ENCODE data around the gene SCAMP1.
A peak's percentile ranks its signal among the peaks of the same experiment; 100 is the strongest.

SCAMP1 gene

DNA sequence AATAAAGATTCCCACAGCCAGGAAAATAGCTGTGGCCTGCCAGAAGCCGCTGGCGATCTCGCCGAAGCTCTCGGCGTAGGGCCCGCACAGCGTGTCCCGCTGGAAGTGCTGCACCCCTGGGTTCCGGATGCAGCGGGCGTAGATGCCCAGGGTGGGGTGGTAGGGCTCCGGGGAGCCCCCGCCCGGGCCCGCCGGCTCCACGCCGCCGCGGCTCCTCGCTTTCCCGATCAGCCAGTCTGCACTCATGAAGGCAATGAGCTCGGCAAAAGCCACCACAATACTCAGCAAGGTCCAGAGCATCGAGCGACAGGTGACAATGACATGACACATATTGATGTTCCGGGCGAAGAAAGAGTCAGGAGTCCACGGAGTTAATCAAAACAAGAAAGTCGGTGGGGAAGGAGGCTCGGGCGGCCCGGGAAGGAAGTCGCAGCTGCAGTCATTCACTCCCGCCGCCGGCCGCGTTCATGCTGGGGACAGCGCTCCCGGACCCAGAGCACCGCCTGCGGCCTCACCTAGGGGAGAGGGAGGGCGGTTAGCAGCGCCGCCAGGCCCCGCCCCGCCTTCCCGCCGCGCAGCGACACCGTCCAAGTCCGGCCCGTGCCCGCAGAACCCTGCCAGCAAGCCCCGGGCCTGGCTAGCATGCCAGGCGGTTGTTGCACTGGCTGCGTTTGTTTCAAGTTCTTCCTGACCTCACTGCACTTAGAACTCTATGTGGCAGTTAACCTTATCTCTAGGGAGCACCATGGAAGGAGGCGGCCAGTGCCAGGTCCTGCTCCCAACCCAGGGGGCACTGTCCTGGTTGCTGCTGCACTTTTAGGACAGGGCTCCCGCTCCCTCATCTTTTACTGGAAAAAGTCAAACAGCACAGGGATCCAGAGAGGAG is 149.7 kb downstream of the SCAMP1 start:
- H3K9ac ChIP-seq (ENCODE audit: low read length) = no peak overlapping the region

DNA sequence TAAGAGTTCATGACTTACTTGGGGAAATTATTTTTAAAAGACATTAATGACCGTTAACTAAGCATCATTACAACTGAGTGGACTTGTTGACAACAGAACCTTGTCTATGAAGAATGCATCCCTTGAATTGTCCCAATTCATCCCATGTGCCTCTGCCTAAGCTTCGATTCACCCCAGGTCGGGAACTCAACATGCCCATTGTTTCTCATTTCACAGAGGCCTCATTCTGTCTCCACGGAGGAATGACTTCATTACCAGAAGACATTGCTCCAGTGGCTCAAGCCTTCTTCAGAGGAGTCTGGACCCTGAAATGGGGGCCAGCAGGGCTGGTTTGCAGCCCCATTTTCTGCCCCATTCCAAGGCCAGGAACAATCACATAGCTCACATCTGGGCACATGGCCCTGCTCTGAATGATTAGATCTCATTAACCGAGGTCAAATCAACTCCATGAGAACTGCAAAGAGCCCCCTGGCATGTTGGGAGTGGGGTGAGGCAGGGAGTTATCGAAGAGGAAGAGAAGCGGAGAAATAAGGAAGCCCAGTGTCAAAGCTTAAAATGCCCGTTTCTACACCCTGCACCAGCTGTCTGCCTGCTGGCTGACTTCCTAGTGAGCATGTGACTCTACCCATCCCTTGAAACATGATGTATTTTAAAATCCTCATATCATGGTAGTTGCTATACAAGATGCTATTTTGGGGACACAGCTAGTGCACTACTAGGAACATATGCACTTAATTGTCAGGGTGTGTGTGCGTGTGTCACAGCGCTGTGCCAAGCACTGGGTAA is 150.9 kb downstream of the SCAMP1 start:
- Histone ChIP-seq H3K4me3 (ENCODE audit: low read length) (no peak overlapping the region), H3K27ac (ENCODE audit: low read length) (no peak overlapping the region), H3K9ac (ENCODE audit: low read length) (no peak overlapping the region), H3K4me1 (ENCODE audit: control insufficient read depth, low read depth, low read length) (peaks cover 24% of the 10 kb centered on the region), H3K36me3 (ENCODE audit: control insufficient read depth, low read depth, low read length) (no peaks in the 10 kb centered on the region), H3K27me3 (ENCODE audit: control insufficient read depth, insufficient read depth, low read length) (no peaks in the 10 kb centered on the region), H3K9me3 (ENCODE audit: control insufficient read depth, low read depth, low read length) (no peaks in the 10 kb centered on the region)

More for the DNA sequence above, 149.7 kb downstream of the SCAMP1 start:
- Histone ChIP-seq H3K4me3 (ENCODE audit: low read length) (peak overlapping the region; percentile 29), H3K4me1 (ENCODE audit: control insufficient read depth, low read depth, low read length) (peaks cover 28% of the 10 kb centered on the region), H3K27ac (ENCODE audit: low read length) (no peak overlapping the region), H3K9me3 (ENCODE audit: control insufficient read depth, low read depth, low read length) (no peaks in the 10 kb centered on the region), H3K27me3 (ENCODE audit: control insufficient read depth, insufficient read depth, low read length) (no peaks in the 10 kb centered on the region), H3K36me3 (ENCODE audit: control insufficient read depth, low read depth, low read length) (no peaks in the 10 kb centered on the region)

DNA sequence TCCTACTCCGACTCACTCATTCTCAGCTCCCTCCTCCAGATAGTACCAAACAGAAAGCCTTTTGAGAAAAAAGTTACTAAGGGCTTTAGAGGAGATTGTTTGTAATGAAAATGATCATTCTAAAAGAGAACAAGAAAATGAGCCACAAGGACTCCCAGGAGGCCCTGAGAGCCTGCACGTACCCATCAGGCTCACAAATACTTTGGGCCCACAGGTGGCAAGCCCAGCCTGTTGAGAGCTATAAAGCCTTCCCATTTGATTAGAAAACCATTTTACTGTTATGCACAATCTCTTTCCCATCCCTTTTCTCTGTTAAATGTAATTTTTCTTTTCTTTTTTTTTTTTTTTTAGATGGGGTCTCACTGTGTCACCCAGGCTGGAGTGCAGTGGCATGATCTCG is 152.0 kb downstream of the SCAMP1 start:
- H3K9ac ChIP-seq (ENCODE audit: low read length) = no peak overlapping the region
- H3K4me3 ChIP-seq (ENCODE audit: low read length) = no peak overlapping the region
- H3K4me1 ChIP-seq (ENCODE audit: control insufficient read depth, low read depth, low read length) = peaks cover 24% of the 10 kb centered on the region
- no peaks in the 10 kb centered on the region for H3K27me3 ChIP-seq (ENCODE audit: control insufficient read depth, insufficient read depth, low read length)
- no peak overlapping the region for H3K27ac ChIP-seq (ENCODE audit: low read length)
- no peaks in the 10 kb centered on the region for H3K9me3 ChIP-seq (ENCODE audit: control insufficient read depth, low read depth, low read length)
- H3K36me3 ChIP-seq (ENCODE audit: control insufficient read depth, low read depth, low read length) = no peaks in the 10 kb centered on the region

DNA sequence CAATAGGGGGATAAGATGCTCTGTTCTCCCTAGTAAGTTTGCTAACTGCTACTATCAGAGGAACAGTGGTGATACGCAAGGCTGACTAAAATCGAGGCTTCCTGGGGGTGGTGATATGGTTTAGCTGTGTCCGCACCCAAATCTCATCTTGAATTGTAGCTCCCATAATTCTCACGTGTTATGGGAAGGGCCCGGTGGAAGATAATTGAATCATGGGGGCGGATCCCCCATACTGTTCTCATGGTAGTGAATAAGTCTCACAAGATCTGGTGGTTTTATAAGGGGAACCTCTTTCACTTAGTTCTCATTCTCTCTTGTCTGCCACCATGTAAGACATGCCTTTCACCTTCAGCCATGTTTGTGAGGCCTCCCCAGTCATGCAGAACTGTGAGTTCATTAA is 153.0 kb downstream of the SCAMP1 start:
- no peaks in the 10 kb centered on the region for H3K9me3 ChIP-seq (ENCODE audit: control insufficient read depth, low read depth, low read length)
- H3K27ac ChIP-seq (ENCODE audit: low read length) = no peak overlapping the region
- H3K36me3 ChIP-seq (ENCODE audit: control insufficient read depth, low read depth, low read length) = no peaks in the 10 kb centered on the region
- peaks cover 21% of the 10 kb centered on the region for H3K4me1 ChIP-seq (ENCODE audit: control insufficient read depth, low read depth, low read length)
- no peaks in the 10 kb centered on the region for H3K27me3 ChIP-seq (ENCODE audit: control insufficient read depth, insufficient read depth, low read length)
- H3K9ac ChIP-seq (ENCODE audit: low read length) = no peak overlapping the region
- no peak overlapping the region for H3K4me3 ChIP-seq (ENCODE audit: low read length)

DNA sequence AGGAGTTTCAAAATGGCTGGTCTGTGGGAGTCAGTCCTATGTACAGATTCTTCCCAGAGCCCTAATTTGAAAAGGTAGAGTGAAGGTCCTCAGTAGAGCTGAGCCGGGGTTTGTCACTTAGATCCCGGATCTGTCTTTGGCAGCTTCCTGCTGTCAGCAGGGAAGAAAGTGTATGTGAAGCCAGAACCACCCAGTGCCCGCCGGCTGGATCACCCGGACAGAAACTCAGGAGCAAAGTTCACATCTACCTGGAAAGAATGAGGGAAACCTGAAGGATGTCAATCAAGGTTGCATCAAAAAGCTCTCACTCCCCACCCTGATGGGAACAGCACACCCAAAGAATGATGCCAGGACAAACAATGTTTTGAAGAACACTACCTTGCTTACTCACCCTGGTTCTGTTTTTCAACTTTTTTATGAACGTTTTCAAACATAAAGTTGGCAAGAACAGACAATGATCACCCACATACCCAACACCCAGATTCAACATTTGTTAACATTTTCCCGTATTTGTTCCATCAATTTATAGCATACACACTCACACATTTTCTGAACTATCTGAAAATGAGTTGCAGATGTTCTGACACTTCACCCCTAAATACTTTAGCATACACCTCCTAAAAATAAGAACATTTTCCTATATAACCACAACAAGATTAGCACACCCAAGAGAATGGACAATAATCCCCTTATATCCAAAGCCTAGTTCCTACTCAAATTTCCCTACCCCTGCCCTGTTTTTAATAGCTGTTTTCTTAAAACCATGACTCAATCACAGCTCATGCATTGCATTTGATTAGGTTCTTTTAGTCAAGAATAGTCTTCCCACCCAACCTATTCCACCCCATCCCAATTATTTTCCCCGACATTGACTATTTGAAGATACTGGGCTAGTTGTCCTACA is 154.3 kb downstream of the SCAMP1 start:
- H3K36me3 ChIP-seq (ENCODE audit: control insufficient read depth, low read depth, low read length) = no peaks in the 10 kb centered on the region
- peaks cover 17% of the 10 kb centered on the region for H3K4me1 ChIP-seq (ENCODE audit: control insufficient read depth, low read depth, low read length)
- no peak overlapping the region for H3K27ac ChIP-seq (ENCODE audit: low read length)
- H3K9me3 ChIP-seq (ENCODE audit: control insufficient read depth, low read depth, low read length) = no peaks in the 10 kb centered on the region
- no peak overlapping the region for H3K9ac ChIP-seq (ENCODE audit: low read length)
- H3K27me3 ChIP-seq (ENCODE audit: control insufficient read depth, insufficient read depth, low read length) = no peaks in the 10 kb centered on the region
- no peak overlapping the region for H3K4me3 ChIP-seq (ENCODE audit: low read length)

DNA sequence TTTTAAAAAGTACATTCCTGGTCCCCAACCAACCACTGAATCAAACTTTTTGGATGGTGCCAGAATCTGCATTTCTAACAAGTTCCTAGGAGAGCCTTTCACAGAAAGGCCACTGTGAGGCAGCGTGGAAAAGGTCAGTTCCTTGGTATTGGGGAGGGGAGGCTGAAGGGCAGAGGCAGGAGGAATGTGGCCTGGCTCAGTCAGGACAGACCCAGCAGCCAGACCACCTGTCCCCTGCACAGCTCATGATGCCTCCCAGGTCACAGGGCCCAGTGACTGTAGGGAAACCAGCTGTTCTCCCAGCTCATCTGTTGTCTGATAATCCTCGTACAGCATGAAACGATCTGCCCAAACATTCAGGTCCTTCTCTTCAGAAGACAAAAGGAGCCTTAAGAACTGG is 155.3 kb downstream of the SCAMP1 start:
- H3K27me3 ChIP-seq (ENCODE audit: control insufficient read depth, insufficient read depth, low read length) = no peaks in the 10 kb centered on the region
- H3K4me1 ChIP-seq (ENCODE audit: control insufficient read depth, low read depth, low read length) = peaks cover 14% of the 10 kb centered on the region
- H3K4me3 ChIP-seq (ENCODE audit: low read length) = no peak overlapping the region
- H3K36me3 ChIP-seq (ENCODE audit: control insufficient read depth, low read depth, low read length) = no peaks in the 10 kb centered on the region
- no peak overlapping the region for H3K27ac ChIP-seq (ENCODE audit: low read length)
- H3K9ac ChIP-seq (ENCODE audit: low read length) = no peak overlapping the region
- no peaks in the 10 kb centered on the region for H3K9me3 ChIP-seq (ENCODE audit: control insufficient read depth, low read depth, low read length)

DNA sequence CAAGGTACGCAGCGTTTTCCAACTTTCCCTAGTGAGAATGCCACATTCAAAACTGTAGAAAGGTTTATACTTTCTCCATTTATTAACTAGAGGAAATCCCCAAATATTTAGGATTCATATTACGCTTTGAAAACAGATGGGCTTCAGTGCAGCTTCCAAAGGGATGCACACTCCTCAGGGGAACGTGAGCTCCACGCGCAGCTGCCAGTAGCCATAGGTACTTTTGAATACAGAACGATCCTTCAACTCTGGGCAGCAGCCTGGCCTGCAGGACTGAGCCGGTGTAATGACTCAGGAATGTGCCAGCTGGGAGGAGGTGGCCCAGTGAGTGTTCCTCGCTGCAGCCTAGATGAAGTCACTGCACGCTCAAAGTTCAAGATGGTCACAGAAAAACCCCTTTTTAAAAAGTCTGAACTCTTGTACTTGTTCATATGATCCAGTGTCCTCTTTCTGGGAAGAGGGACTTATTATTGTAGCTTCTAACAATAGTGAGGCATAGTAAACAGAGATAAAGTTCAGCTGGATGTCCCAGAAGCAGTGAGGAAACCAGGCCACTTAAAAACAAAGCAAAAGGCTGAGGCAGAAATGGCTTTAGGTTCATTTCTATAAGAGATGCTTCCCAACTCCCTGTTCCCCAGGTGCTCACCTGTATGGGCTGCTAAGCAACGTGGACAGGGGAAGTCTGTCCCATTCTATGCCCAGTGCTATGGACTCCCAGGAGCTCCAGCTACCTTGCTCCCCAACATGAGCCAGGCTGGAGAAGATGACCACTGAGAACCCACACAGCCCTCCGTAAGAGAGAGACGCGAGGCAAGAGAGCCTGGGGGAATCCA is 158.2 kb downstream of the SCAMP1 start:
- Histone ChIP-seq H3K4me3 (ENCODE audit: low read length) (no peak overlapping the region), H3K36me3 (ENCODE audit: control insufficient read depth, low read depth, low read length) (no peaks in the 10 kb centered on the region), H3K9ac (ENCODE audit: low read length) (no peak overlapping the region), H3K4me1 (ENCODE audit: control insufficient read depth, low read depth, low read length) (peaks cover 6% of the 10 kb centered on the region), H3K9me3 (ENCODE audit: control insufficient read depth, low read depth, low read length) (no peaks in the 10 kb centered on the region), H3K27me3 (ENCODE audit: control insufficient read depth, insufficient read depth, low read length) (no peaks in the 10 kb centered on the region), H3K27ac (ENCODE audit: low read length) (no peak overlapping the region)

DNA sequence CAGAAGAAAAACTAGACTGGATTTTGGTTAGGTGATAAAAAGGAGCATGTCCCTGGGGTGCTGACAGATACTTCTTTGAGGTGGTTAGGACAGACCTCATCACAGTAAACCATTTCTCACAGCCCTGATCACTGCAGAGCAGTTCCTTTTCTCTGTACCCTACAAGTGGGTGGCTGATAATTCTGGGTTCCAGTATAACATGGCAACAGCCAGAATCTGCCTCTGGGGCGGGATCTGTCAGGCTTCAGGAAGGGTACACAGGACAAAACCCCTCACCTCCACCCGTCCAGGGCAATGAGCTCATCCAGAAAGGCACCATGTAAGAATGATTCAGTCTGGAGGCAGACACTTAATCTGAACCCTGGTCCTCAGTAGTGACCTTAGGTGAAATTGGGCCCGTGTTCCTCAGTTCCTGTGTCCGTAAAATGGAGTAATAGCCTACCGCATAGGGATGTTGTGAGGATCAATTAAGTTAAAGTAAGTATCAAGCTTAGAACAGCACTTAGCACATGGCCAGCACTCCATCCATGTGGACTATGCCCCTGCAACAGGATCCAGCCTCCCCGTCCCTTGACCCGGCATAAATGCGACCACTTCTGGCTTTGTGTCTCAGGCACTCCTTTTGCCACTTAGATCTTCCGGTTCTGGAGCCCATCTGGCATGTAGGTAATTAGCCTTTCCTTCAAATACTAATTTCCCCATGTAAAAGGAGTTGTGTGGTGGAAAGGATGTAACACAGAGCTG is 159.0 kb downstream of the SCAMP1 start:
- H3K4me3 ChIP-seq (ENCODE audit: low read length) = no peak overlapping the region
- no peaks in the 10 kb centered on the region for H3K36me3 ChIP-seq (ENCODE audit: control insufficient read depth, low read depth, low read length)
- H3K9me3 ChIP-seq (ENCODE audit: control insufficient read depth, low read depth, low read length) = no peaks in the 10 kb centered on the region
- no peak overlapping the region for H3K27ac ChIP-seq (ENCODE audit: low read length)
- peaks cover 6% of the 10 kb centered on the region for H3K4me1 ChIP-seq (ENCODE audit: control insufficient read depth, low read depth, low read length)
- H3K27me3 ChIP-seq (ENCODE audit: control insufficient read depth, insufficient read depth, low read length) = no peaks in the 10 kb centered on the region
- H3K9ac ChIP-seq (ENCODE audit: low read length) = no peak overlapping the region

DNA sequence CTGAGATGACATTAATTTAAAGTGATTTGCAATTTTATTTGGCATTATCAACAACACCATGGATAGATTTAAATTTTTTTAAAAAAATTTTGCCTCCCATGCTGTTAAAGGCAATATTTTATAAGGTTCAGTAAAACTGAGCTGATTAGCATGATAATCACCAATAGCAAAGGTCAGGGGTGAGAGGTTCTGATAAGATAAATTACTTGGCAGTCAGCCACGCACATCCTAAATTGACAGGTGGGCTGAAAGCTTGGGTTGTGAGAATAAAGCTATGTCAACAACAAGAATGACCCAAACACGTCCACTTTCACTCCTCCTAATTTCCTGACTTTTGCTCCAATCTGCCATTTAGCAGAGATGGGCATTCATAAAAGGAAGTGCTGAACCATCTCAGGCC is 161.0 kb downstream of the SCAMP1 start:
- H3K27ac ChIP-seq (ENCODE audit: low read length) = no peak overlapping the region
- no peak overlapping the region for H3K4me3 ChIP-seq (ENCODE audit: low read length)
- no peaks in the 10 kb centered on the region for H3K36me3 ChIP-seq (ENCODE audit: control insufficient read depth, low read depth, low read length)
- no peaks in the 10 kb centered on the region for H3K9me3 ChIP-seq (ENCODE audit: control insufficient read depth, low read depth, low read length)
- no peaks in the 10 kb centered on the region for H3K27me3 ChIP-seq (ENCODE audit: control insufficient read depth, insufficient read depth, low read length)
- peaks cover 6% of the 10 kb centered on the region for H3K4me1 ChIP-seq (ENCODE audit: control insufficient read depth, low read depth, low read length)
- H3K9ac ChIP-seq (ENCODE audit: low read length) = no peak overlapping the region

DNA sequence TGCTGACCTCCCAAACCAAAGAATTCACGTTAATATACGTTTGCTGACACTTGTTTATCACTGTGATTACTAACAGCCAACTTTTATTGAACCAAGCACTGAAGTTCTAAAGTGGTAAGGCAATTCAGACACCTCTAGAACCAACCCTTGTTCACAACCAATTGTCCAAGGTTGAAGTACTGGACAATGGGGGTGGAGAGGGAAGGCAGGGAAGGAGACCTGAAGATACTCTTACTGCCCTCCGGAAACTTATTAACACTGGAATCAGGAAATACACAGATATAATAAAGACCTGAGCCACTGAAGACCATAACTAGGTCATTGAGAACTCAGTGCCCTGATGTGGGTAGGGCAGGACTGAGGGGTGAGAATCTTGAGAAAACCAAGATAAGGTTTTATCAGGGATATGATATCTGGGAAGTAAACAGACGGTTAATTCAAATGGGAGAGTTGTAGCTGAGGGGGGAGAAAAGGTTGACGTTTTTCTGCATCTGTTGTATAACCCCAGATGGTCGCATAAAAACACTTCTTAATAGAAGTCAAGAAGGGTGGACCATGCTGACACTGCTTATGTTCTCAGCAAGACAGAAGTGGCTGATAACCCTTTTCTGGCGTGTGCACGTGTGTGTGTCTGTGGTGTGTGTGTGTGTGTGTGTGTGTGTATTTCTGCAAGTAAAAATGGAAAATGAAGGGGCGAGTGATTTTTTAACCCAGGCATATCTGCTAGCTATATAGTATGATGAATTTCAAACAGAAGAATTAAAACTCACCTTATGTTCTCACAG is 162.3 kb downstream of the SCAMP1 start:
- Histone ChIP-seq H3K27ac (ENCODE audit: low read length) (no peak overlapping the region), H3K36me3 (ENCODE audit: control insufficient read depth, low read depth, low read length) (no peaks in the 10 kb centered on the region), H3K4me1 (ENCODE audit: control insufficient read depth, low read depth, low read length) (peaks cover 17% of the 10 kb centered on the region), H3K4me3 (ENCODE audit: low read length) (no peak overlapping the region), H3K9me3 (ENCODE audit: control insufficient read depth, low read depth, low read length) (no peaks in the 10 kb centered on the region), H3K9ac (ENCODE audit: low read length) (no peak overlapping the region), H3K27me3 (ENCODE audit: control insufficient read depth, insufficient read depth, low read length) (no peaks in the 10 kb centered on the region)
